NK-92 treated with Interleukin-12 subunit alpha and Interleukin-12 subunit beta, amount 100 ng/mL, for 24 hours (cell line): ENCODE measurements around the gene DOCK11.

Experiments used
- DNase-seq: peaks from one replicate; lab custom pipeline; 2025; lab: John Stamatoyannopoulos, UW

Gene DOCK11

GRCh38 chrX:118630848-118631247 is 135.2 kb downstream of the DOCK11 start:
- DNase-seq = no peak

GRCh38 chrX:118631586-118631985 is 136.0 kb downstream of the DOCK11 start:
- no peak for DNase-seq

GRCh38 chrX:118632862-118633261 is 137.2 kb downstream of the DOCK11 start:
- no peak for DNase-seq

GRCh38 chrX:118633530-118633929 is 137.9 kb downstream of the DOCK11 start:
- no peak for DNase-seq

- DNase-seq = no peak
Observed at GRCh38 chrX:118634336-118634735, 138.7 kb downstream of the DOCK11 start.

- DNase-seq = no peak
Observed at GRCh38 chrX:118637997-118638396, 142.4 kb downstream of the DOCK11 start.

GRCh38 chrX:118644378-118644777 is 148.8 kb downstream of the DOCK11 start:
- DNase-seq = no peak

- no peak for DNase-seq
Observed at GRCh38 chrX:118652717-118653116, 157.1 kb downstream of the DOCK11 start.

GRCh38 chrX:118654331-118654730 is 158.7 kb downstream of the DOCK11 start:
- DNase-seq = no peak

- no peak for DNase-seq
Observed at GRCh38 chrX:118655561-118656246, 160.1 kb downstream of the DOCK11 start.

- DNase-seq = no peak
Observed at GRCh38 chrX:118657413-118657812, 161.8 kb downstream of the DOCK11 start.

GRCh38 chrX:118660085-118660484 is 164.5 kb downstream of the DOCK11 start:
- no peak for DNase-seq

- DNase-seq = no peak
Observed at GRCh38 chrX:118665204-118665603, 169.6 kb downstream of the DOCK11 start.

- DNase-seq = no peak
Observed at GRCh38 chrX:118666521-118666920, 170.9 kb downstream of the DOCK11 start.

GRCh38 chrX:118669435-118669834 is 173.8 kb downstream of the DOCK11 start:
- no peak for DNase-seq

- no peak for DNase-seq
Observed at GRCh38 chrX:118675326-118675965, 179.8 kb downstream of the DOCK11 start.

- DNase-seq = no peak
Observed at GRCh38 chrX:118675966-118676349, 180.3 kb downstream of the DOCK11 start.

- DNase-seq = no peak
Observed at GRCh38 chrX:118677318-118677717, 181.7 kb downstream of the DOCK11 start.

- no peak for DNase-seq
Observed at GRCh38 chrX:118679290-118679689, 183.7 kb downstream of the DOCK11 start.

- DNase-seq = no peak
Observed at GRCh38 chrX:118682258-118683014, 186.8 kb downstream of the DOCK11 start.

GRCh38 chrX:118685393-118685792 is 189.8 kb downstream of the DOCK11 start:
- DNase-seq = no peak

GRCh38 chrX:118688935-118689334 is 193.3 kb downstream of the DOCK11 start:
- no peak for DNase-seq

GRCh38 chrX:118693843-118694242 is 198.2 kb downstream of the DOCK11 start:
- DNase-seq = no peak
